Measurements from ENCODE around the gene FUCA1.

FUCA1 gene

DNA sequence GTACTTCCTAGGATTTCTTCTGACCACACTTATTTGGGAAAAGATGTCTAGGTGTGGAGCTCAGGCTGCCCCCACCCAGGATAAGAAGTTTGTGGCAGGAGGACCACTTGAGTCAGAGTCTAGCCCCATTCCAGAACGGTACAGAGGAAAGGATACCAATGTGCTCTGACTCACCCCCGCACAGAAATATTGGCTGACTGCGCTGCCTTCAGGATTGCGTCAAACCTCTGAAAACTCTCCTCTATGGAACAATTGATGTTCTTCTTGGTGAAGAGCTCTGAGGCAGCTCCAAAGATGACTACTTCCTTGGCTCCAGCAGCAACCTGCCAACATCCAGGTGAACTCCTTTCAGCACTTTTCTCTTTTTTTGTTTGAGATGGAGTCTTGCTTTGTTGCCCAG lies 54.1 kb downstream of the FUCA1 start:
- TF ChIP-seq, protein P1, sequence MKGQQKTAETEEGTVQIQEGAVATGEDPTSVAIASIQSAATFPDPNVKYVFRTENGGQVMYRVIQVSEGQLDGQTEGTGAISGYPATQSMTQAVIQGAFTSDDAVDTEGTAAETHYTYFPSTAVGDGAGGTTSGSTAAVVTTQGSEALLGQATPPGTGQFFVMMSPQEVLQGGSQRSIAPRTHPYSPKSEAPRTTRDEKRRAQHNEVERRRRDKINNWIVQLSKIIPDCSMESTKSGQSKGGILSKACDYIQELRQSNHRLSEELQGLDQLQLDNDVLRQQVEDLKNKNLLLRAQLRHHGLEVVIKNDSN (IDR thresholded peaks at IDR 0.05) = no peak
- TF ChIP-seq TCF12 (IDR thresholded peaks at IDR 0.05; ENCODE audit: low read depth) = no peak
- TF ChIP-seq TEAD4 (IDR thresholded peaks at IDR 0.05) = no peak
- TF ChIP-seq NFIC (IDR thresholded peaks at IDR 0.05) = no peak
- TF ChIP-seq, protein P2, sequence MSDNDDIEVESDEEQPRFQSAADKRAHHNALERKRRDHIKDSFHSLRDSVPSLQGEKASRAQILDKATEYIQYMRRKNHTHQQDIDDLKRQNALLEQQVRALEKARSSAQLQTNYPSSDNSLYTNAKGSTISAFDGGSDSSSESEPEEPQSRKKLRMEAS (IDR thresholded peaks at IDR 0.05) = no peak
- no peak for TF ChIP-seq CEBPB (IDR thresholded peaks at IDR 0.05)
- no peak for TF ChIP-seq EP300 (IDR thresholded peaks at IDR 0.05; ENCODE audit: borderline replicate concordance)
- TF ChIP-seq FOXM1 (IDR thresholded peaks at IDR 0.05; ENCODE audit: borderline replicate concordance, low read depth) = no peak
- no peak for TF ChIP-seq CREB1 (IDR thresholded peaks at IDR 0.05; ENCODE audit: low read depth)
- TF ChIP-seq ZBTB7A (IDR thresholded peaks at IDR 0.05; ENCODE audit: low read depth) = no peak
- TF ChIP-seq, protein P3, sequence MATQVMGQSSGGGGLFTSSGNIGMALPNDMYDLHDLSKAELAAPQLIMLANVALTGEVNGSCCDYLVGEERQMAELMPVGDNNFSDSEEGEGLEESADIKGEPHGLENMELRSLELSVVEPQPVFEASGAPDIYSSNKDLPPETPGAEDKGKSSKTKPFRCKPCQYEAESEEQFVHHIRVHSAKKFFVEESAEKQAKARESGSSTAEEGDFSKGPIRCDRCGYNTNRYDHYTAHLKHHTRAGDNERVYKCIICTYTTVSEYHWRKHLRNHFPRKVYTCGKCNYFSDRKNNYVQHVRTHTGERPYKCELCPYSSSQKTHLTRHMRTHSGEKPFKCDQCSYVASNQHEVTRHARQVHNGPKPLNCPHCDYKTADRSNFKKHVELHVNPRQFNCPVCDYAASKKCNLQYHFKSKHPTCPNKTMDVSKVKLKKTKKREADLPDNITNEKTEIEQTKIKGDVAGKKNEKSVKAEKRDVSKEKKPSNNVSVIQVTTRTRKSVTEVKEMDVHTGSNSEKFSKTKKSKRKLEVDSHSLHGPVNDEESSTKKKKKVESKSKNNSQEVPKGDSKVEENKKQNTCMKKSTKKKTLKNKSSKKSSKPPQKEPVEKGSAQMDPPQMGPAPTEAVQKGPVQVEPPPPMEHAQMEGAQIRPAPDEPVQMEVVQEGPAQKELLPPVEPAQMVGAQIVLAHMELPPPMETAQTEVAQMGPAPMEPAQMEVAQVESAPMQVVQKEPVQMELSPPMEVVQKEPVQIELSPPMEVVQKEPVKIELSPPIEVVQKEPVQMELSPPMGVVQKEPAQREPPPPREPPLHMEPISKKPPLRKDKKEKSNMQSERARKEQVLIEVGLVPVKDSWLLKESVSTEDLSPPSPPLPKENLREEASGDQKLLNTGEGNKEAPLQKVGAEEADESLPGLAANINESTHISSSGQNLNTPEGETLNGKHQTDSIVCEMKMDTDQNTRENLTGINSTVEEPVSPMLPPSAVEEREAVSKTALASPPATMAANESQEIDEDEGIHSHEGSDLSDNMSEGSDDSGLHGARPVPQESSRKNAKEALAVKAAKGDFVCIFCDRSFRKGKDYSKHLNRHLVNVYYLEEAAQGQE (IDR thresholded peaks at IDR 0.05; ENCODE audit: low read depth) = no peak
- no peak for TF ChIP-seq EGR1 (IDR thresholded peaks at IDR 0.05)
- TF ChIP-seq YY1 (IDR thresholded peaks at IDR 0.05; ENCODE audit: low read depth) = no peak
- no peak for TF ChIP-seq RAD21 (IDR thresholded peaks at IDR 0.05; ENCODE audit: low read depth)
- no peak for TF ChIP-seq TAF1 (IDR thresholded peaks at IDR 0.05; ENCODE audit: low read depth)

DNA sequence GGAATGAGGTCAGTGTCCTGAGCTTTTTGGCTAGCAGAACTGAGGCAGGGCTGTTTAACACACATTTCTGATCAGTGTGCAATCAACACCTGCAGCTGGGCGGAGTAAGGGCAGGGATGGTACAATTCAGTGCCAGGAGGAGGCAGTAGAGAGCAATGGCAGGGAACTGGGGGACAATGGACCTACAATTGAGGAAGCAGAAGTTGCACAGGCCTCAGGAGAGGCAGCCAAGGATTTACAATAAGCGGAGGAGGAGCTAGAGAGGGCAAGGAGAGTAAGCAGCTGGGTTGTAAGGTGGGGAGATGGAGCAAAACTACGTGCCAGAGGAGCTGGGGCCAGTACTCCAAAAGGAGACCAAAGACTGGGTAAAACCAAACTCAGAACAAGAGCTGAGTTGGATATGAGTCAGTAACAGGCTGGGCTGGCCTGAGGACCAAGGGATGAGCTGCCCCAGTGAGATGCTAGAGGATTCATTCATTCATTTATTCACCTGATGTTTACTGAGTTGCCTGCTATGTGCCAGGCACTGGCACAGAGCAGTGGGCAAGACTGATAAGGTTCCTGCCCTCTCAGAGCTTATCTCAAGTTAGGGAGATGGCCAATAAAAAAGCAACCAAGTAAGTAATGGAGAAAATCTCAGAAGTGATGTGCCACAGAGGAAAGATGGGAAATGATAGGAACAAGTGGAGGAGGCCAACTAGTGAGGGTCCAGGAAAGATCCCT lies 57.1 kb downstream of the FUCA1 start:
- TF ChIP-seq RAD21 (IDR thresholded peaks at IDR 0.05; ENCODE audit: low read depth) (peak; percentile 68), ZBTB7A (IDR thresholded peaks at IDR 0.05; ENCODE audit: low read depth) (no peak), TCF12 (IDR thresholded peaks at IDR 0.05; ENCODE audit: low read depth) (no peak), CEBPB (IDR thresholded peaks at IDR 0.05) (no peak), FOXM1 (IDR thresholded peaks at IDR 0.05; ENCODE audit: borderline replicate concordance, low read depth) (no peak), YY1 (IDR thresholded peaks at IDR 0.05; ENCODE audit: low read depth) (no peak)

DNA sequence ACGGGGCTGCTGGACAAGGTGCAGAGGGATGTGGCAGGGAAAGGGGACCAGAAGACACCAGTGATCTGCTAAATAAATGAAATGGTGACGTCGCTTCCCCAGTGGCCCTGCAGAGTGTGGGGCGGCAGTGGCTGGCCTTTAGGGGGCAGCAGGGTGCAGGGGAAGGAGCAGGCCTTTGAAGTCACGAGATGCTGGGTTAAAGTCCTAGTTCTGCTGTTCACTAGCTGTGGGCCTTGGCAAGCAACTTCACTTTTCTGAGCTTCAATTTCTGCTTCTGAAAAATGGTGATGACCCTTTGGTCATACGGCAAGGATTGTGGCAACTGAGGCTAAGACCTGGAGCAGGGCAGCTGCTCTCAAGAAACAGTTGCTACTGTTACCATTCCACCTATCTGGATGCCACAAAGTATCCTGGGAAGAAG lies 58.3 kb downstream of the FUCA1 start:
- TF ChIP-seq RAD21 (IDR thresholded peaks at IDR 0.05; ENCODE audit: low read depth) = peak; percentile 86
- TF ChIP-seq NFIC (IDR thresholded peaks at IDR 0.05) = no peak
- TF ChIP-seq, protein P2 (IDR thresholded peaks at IDR 0.05) = no peak

DNA sequence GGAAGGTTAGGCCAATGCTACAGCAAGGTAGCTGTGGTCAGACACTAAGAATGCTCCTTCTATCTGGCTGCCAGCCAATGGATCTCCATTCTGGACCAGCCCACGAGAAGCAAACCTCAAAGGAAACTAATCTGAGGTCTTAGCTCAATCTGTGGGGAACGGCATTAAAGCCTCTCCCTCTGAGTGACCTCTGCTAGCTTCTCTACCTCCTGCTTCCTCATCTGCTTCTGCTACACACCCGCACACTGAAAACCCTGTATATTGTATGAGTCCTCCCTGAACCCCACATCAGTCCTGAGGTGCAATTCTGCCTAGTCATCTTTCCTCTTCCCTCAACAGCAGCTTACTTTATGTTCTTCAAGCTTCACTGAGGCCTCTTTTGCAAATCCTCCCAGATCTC lies 60.6 kb downstream of the FUCA1 start:
- TF ChIP-seq, protein P3 (IDR thresholded peaks at IDR 0.05; ENCODE audit: low read depth) = no peak
- TF ChIP-seq FOXM1 (IDR thresholded peaks at IDR 0.05; ENCODE audit: borderline replicate concordance, low read depth) (no peak), TAF1 (IDR thresholded peaks at IDR 0.05; ENCODE audit: low read depth) (no peak), TEAD4 (IDR thresholded peaks at IDR 0.05) (no peak), TCF12 (IDR thresholded peaks at IDR 0.05; ENCODE audit: low read depth) (no peak), RAD21 (IDR thresholded peaks at IDR 0.05; ENCODE audit: low read depth) (no peak), CEBPB (IDR thresholded peaks at IDR 0.05) (no peak), EP300 (IDR thresholded peaks at IDR 0.05; ENCODE audit: borderline replicate concordance) (no peak), YY1 (IDR thresholded peaks at IDR 0.05; ENCODE audit: low read depth) (no peak), EGR1 (IDR thresholded peaks at IDR 0.05) (no peak), NFIC (IDR thresholded peaks at IDR 0.05) (no peak), ZBTB7A (IDR thresholded peaks at IDR 0.05; ENCODE audit: low read depth) (no peak), CREB1 (IDR thresholded peaks at IDR 0.05; ENCODE audit: low read depth) (no peak)
- TF ChIP-seq, protein P2 (IDR thresholded peaks at IDR 0.05) = no peak
- TF ChIP-seq, protein P1 (IDR thresholded peaks at IDR 0.05) = no peak

DNA sequence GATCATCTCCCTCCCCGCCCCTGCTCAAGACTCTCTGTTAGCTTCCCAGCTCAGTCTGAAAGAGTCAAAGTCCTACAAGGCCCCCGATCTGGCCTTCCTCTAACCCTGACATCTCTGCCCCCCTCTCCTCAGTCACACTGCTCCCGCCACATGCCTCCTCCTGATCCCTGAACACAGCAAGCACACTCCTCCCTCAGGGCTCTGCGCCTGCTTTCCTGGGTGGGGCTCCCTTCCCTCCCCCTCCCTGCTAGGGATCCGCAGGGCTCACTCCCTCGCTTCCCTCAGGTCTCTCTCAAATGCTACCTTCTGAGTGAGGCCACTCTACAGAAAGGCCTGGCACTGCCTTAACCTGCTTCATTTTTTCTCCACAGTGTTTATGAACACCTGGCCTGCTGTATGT lies 61.8 kb downstream of the FUCA1 start:
- TF ChIP-seq TEAD4 (IDR thresholded peaks at IDR 0.05) = no peak
- TF ChIP-seq EP300 (IDR thresholded peaks at IDR 0.05; ENCODE audit: borderline replicate concordance) = no peak
- no peak for TF ChIP-seq TAF1 (IDR thresholded peaks at IDR 0.05; ENCODE audit: low read depth)
- TF ChIP-seq, protein P1 (IDR thresholded peaks at IDR 0.05) = no peak
- no peak for TF ChIP-seq CEBPB (IDR thresholded peaks at IDR 0.05)
